ENCODE data around the gene PNKD.

PNKD gene

GRCh38 chr2:218320704-218321336, 50.5 kb downstream of the PNKD start:
- DNase-seq, result no peak

DNA sequence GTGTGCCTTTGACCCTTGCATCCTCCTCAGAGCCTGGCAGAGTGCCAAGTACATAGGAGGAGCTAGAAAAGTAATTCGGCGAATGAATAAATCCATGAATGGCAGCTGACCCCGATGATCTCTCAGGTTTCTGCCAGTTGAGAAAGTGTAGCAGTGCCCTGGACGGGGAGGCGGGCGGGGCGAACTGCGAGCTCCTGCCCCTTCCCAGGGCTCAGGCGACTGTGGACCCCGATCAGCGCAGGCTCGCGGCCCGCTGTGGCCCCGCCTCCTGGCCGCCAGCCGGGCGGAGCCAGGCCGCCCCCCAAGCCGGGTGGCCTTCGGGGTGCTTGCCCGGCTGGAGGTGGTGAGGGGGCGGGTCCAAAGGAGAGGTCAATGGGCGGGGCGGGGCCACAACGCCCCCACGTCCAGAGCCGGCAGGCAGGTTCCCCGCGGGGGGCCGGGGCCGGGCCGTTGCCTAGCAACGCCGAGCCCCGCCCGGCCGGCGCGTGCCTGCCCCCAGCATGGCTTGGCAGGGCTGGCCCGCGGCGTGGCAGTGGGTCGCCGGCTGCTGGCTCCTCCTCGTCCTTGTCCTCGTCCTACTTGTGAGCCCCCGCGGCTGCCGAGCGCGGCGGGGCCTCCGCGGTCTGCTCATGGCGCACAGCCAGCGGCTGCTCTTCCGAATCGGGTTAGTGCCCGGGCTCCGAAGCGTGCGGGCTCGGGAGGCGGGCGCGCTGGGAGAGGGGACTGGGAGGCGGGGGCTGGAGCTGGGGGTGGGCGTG, 52.6 kb downstream of the PNKD start:
- peak in 2 of 4 experiments; percentile 21 to 38 for DNase-seq

DNA sequence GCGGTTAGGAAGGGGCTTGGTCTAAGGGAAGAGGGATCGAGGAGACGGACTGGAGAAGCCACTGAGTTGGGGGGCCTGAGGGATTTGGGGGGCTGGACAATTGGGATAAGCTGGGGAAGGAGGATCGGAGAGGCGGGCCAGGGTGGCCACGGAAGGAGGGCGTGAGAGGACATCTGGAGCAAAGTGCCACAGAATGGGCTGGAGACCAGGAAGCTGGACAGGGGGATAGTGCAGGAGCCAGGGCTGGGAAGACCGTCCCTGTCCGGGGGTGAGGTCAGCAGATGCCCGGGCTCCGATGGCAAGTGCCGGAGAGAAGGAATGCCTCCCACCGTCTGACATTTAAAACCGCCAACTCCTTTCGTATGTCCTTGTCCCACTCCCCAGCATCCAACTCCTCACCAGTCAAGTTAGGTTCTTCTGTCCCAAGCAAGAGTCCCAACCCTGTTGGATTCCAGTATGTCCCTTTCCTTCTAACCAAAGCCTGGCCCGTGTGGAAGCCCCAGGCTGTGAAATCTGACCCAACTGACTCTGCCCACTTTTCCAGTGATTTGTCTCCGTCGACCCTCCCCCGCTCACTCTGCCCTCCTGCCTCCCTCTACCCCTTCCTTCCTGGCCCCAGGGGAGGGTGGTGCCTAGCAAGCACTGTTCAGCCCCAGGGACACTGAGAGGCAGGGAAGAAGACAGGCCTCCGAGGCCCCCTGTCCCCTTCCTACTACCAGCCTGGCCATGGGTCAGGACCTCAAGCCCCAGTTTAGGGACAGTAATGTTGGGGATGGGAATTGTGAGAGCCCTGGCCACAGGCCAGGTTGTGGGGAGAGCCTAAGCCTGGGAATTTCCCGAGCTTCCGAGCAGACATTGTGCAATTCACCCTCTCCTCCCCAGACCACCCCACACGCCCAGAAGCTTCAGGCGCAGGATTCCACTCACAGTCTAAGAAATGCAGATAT, 53.5 kb downstream of the PNKD start:
- no peak for DNase-seq

- no peak for DNase-seq
Observed at GRCh38 chr2:218325566-218326160, 55.3 kb downstream of the PNKD start.

DNA sequence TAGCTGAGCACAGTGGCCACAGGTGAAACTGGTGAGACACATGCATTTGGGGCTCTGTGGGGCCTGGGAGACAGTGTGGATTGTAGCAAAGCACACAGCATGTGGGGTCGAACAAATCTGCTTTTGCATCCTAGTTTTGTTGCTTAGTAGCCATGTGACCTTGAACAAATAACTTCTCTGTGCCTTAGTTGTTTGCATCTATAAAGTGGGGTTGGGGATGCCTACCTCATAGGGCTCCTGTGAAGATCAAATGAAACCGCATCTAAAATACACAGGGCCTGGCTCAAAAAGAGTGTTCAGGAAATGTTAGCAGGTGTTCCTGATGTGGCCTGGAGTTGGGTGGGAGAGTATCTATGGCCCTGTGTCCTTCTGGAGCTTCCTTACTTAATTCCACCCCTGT, 56.0 kb downstream of the PNKD start:
- DNase-seq, result no peak

DNA sequence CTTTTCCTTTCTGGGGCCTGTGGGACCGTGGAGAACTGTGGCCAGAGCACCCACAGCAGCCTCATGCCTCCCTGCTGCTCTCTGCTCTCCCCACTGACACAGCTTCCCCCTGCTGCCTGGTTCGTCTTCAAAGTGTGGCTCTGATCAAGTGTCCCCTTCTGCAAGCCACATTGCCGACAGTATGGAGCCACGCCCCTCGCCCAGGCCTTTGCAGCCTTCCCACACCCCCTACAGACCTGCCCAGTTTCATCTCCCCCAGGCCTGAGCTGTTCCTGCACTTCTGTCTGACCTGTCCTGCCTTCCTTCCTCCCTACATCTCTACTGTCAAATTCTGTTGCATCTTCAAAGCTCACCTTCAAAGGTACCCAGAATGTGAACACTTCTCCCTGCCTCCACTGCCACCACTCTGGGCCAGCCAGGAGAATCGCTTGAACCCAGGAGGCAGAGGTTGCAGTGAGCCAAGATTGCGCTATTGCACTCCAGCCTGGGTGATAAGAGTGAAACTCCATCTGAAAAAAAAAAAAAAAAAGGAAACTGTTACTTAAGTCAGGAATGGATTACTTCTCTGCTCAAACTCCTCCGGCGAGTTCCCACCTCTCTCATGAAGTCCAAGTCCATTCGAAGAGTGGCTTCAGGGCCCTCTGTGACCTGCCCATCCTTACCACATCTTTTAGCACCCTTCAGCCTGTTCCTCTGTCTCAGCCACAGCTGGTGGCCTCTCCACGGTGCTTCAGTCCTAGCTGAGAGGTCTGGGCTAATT, 57.3 kb downstream of the PNKD start:
- DNase-seq, result no peak

DNA sequence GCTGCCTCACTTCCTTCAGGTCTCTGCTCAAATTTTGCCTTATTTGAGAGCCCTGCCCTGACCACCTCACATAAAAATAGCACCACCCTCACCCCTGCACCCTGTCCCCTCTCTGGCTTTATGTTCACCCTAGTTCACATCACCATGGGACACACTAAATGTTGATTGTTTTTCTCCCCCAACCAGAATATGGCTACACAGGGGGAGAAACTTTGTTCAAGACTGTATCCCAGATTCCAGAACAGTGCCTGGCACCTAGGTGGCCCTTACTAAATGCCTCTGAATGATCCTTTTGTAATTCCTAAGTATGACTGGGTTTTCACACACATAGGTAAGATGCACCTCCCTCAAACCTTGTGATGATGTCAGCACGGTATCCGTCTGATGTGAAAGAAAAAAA, 58.0 kb downstream of the PNKD start:
- DNase-seq, result no peak

DNA sequence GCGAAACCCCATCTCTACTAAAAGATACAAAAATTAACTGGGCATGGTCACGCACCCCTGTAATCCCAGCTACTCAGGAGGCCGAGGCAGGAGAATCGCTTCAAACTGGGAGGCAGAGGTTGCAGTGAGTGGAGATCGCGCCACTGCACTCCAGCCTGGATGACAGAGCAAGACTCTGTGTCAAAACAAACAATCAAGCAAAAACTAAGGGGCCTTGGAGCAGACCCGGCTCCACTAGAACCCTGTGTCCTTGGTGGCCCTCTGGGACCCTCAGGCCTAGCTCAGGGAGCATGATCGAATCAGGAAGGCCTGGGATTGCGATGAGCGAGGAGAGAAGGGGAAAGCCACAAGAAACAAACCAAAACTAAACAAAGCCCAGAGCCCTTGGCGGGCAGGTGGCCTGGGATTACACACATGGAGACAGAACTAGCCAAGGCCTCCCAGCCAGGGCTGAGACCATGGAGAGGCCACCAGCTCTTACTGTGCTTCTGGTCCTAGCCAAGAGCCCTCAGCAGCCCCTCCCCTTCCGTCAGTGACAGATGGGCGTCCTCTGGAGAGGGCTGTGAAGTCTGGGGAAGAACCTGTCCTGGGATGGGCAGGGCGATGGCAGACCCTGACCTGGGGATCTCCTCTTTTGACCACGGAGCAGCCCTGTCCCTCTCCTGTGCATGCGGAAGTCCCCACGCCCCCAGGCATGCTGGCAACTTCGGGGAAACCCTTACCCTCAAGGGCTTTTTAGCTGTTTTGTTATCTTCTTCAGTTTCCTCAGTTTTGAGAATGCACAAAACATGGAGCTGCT, 58.9 kb downstream of the PNKD start:
- no peak for DNase-seq

- no peak for DNase-seq
Observed at GRCh38 chr2:218329826-218330593, 59.7 kb downstream of the PNKD start.

GRCh38 chr2:218331745-218332144, 61.4 kb downstream of the PNKD start:
- no peak for DNase-seq

DNA sequence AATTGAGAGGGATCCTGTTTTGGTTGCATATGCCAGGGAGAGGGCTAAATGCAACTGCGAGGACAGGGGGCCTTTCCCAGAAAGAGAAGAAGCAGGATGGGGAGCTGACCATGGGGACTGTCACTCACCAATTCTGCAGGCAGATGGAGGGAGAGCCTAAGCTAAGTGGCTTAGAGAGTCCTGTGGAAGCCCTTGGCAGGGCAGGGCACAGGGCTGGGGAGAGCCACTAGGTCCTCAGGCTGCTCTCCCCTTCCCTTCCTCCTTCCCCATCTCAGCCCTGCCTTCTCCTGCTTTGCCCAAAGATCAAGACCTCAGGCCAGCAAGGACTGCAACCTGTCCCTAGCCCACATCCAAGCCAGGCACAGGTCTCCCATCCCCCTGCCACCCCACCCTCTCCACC, 62.0 kb downstream of the PNKD start:
- no peak for DNase-seq

GRCh38 chr2:218332920-218333645, 62.8 kb downstream of the PNKD start:
- DNase-seq, result no peak

DNA sequence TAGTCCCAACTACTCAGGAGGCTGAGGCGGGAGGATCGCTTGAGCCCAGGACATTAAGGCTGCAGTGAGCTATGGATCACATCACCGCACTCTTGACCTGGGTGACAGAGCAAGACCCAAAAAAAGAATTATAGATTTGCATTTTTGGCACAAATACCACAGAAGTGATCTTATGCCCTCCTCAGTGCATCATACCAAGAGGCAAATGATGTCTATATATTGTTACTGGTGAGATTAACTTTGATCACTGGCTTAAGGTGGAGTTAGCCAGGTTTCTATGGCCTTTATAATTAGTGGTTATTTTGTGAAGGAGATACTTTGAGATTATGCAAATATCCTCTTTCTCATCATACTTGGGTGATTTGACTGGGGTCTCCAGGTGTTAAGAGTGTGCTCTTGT, 64.2 kb downstream of the PNKD start:
- no peak for DNase-seq

- DNase-seq, result no peak
Observed at GRCh38 chr2:218340656-218341055, 70.3 kb downstream of the PNKD start.

GRCh38 chr2:218341381-218341780, 71.1 kb downstream of the PNKD start:
- DNase-seq, result no peak

- no peak for DNase-seq
Observed at GRCh38 chr2:218342837-218343236, 72.5 kb downstream of the PNKD start.

DNA sequence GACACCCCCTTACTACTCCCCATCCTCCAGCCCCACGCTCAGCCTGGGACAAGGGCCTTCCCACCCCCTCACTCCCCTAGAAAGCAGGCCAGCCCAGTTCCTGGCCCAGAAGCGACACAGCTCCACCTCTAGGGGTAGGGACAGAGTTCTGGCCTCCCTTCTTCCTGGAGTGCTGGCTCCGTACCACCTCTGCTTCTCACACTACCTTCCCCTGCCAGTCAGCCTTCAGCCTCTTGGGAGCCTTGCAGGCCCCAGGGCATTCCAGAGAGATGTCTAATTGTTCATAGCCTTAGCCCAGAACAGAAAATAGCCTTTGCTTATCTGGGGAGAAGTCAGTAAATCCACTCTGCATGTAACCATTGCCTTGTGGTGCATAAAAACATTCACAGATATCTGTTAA, 73.3 kb downstream of the PNKD start:
- no peak for DNase-seq

GRCh38 chr2:218344090-218344754, 73.9 kb downstream of the PNKD start:
- DNase-seq, result no peak

DNA sequence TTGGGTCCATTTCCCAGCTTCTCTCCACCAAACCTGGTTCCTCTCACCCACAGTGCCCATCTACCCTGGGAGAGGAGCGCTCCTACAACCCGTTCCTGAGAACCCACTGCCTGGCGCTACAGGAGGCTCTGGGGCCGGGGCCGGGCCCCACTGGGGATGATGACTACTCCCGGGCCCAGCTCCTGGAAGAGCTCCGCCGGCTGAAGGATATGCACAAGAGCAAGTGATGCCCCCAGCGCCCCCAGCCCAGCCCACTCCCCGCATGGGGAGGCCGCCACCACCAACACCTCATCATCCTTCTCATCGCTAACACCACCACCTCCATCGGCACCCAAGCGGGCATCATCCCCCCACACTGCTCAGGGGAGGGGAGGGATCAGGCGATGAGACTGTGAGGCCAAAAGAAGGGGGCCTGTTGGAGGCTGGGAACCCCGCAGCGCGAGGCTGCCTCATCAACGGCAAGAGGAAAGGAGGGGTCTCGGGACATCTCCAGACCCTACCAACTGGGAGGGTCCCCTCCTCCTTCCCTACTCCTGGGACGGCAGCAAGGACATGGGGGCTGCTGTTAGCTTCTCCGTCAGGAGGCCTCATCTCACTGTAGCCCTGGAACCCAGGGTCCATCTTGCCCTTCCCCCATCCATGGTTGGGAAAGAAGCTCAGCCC, 74.6 kb downstream of the PNKD start:
- no peak for DNase-seq

Data from activated naive CD4-positive, alpha-beta T cell (primary cell).